ENCODE data around the gene FMNL3. TPM values are rescaled to one million over a fixed set of nuclear protein-coding genes. Genes with fewer than 3 reads are reported as not detected.
A peak's percentile ranks its signal among the peaks of the same experiment; 100 is the strongest.

FMNL3 gene
- total RNA-seq = 34.3 and 35.1 TPM in 2 replicates

- peak; percentile 61 for DNase-seq (ENCODE audit: low read depth)
- TF ChIP-seq, protein P1, sequence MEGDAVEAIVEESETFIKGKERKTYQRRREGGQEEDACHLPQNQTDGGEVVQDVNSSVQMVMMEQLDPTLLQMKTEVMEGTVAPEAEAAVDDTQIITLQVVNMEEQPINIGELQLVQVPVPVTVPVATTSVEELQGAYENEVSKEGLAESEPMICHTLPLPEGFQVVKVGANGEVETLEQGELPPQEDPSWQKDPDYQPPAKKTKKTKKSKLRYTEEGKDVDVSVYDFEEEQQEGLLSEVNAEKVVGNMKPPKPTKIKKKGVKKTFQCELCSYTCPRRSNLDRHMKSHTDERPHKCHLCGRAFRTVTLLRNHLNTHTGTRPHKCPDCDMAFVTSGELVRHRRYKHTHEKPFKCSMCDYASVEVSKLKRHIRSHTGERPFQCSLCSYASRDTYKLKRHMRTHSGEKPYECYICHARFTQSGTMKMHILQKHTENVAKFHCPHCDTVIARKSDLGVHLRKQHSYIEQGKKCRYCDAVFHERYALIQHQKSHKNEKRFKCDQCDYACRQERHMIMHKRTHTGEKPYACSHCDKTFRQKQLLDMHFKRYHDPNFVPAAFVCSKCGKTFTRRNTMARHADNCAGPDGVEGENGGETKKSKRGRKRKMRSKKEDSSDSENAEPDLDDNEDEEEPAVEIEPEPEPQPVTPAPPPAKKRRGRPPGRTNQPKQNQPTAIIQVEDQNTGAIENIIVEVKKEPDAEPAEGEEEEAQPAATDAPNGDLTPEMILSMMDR (IDR thresholded peaks at IDR 0.05; ENCODE audit: insufficient read depth, low read length, poor library complexity, severe bottlenecking) = peak; percentile 77
- Histone ChIP-seq H3K36me3 (ENCODE audit: control insufficient read depth, insufficient read depth, low read length) (no peaks in the 10 kb centered on the region), H3K27me3 (ENCODE audit: control insufficient read depth, insufficient read depth, low read length) (peaks cover 10% of the 10 kb centered on the region), H3K4me3 (ENCODE audit: low read depth, low read length) (peak within 1 kb of the TSS; percentile 70)
Measured at GRCh38 chr12:49707128-49707811, at the start of gene FMNL3. Gene FMNL3, minus strand, starts transcription at chr12:49707405. Its CDS starts 225 bp downstream, at chr12:49707180.

DNA sequence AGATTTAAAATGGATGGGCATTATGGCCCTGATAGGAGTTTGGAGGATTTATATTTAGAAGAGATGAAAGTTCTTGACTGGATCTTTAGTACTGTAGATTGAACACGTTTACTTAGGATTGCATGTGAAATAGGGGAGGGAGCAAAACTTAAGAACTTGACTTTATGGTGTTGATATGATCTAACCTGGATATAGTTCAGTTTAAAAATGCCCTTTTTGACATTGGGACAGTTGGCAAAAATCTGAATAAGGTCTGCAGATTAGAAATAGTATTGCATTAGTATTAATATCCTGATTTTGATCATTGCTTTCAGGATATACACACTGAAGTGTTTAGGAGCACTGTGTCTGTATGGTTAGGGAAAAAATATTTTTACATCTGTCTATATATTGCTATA lies 43.8 kb upstream of the FMNL3 start:
- Histone ChIP-seq H3K36me3 (ENCODE audit: control insufficient read depth, insufficient read depth, low read length) (no peaks in the 10 kb centered on the region), H3K27me3 (ENCODE audit: control insufficient read depth, insufficient read depth, low read length) (no peaks in the 10 kb centered on the region), H3K4me3 (ENCODE audit: low read depth, low read length) (no peak overlapping the region)
- TF ChIP-seq, protein P1 (IDR thresholded peaks at IDR 0.05; ENCODE audit: insufficient read depth, low read length, poor library complexity, severe bottlenecking) = no peak
- DNase-seq (ENCODE audit: low read depth) = no peak

GRCh38 chr12:49750027-49750995 lies 43.1 kb upstream of the FMNL3 start:
- Histone ChIP-seq H3K27me3 (ENCODE audit: control insufficient read depth, insufficient read depth, low read length) (no peaks in the 10 kb centered on the region), H3K4me3 (ENCODE audit: low read depth, low read length) (no peak overlapping the region), H3K36me3 (ENCODE audit: control insufficient read depth, insufficient read depth, low read length) (no peaks in the 10 kb centered on the region)
- peak; percentile 45 for DNase-seq (ENCODE audit: low read depth)
- TF ChIP-seq, protein P1 (IDR thresholded peaks at IDR 0.05; ENCODE audit: insufficient read depth, low read length, poor library complexity, severe bottlenecking) = no peak

DNA sequence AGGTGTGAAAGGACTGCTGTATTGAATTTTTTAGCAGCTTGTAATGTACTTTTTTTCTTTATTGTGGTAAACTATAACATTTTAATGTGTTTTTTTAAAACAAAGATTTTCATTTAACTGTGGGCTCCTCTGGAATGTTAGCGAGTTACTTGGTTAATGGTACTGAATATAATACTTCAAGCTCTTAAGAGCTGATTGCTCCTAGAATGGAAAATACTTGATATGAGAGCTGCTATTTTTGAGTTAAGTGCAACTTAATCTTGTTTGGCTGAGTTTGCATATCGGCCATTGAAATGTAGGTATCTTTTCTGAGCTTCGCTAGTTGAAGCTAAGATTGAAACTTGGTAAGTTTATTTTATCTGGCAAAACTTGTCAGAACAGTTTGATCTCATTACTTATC lies 41.6 kb upstream of the FMNL3 start:
- Histone ChIP-seq H3K4me3 (ENCODE audit: low read depth, low read length) (no peak overlapping the region), H3K36me3 (ENCODE audit: control insufficient read depth, insufficient read depth, low read length) (no peaks in the 10 kb centered on the region), H3K27me3 (ENCODE audit: control insufficient read depth, insufficient read depth, low read length) (no peaks in the 10 kb centered on the region)
- DNase-seq (ENCODE audit: low read depth) = no peak
- TF ChIP-seq, protein P1 (IDR thresholded peaks at IDR 0.05; ENCODE audit: insufficient read depth, low read length, poor library complexity, severe bottlenecking) = no peak

DNA sequence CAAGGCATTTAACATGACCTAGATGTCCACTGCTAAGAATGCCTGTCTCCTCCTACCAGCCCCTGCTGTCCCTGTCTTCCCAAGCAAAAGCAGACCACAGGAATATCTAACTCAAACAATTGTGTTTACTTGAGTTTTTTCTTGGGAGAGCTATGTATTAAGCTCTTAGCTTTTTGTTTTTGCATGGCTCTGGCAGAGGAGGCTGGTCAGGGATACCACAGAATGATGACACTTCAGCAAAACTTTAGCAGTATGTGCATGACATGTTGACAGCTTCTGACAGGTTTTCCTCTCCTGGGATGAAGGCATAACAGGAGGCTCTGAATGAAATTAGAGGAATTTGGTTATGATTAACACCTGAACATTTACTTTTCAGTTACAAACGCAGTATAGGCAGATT lies 41.1 kb upstream of the FMNL3 start:
- Histone ChIP-seq H3K4me3 (ENCODE audit: low read depth, low read length) (no peak overlapping the region), H3K36me3 (ENCODE audit: control insufficient read depth, insufficient read depth, low read length) (no peaks in the 10 kb centered on the region), H3K27me3 (ENCODE audit: control insufficient read depth, insufficient read depth, low read length) (no peaks in the 10 kb centered on the region)
- no peak for DNase-seq (ENCODE audit: low read depth)
- TF ChIP-seq, protein P1 (IDR thresholded peaks at IDR 0.05; ENCODE audit: insufficient read depth, low read length, poor library complexity, severe bottlenecking) = no peak

Measured in kidney epithelial cell (primary cell).